Endothelial cell of umbilical vein (primary cell): Measurements from ENCODE around the gene VIPAS39.

Experiments used
- CTCF ChIP-seq, 2 donors: IDR thresholded peaks; 1 replicate in 1 of 2; 2 replicates in 1 of 2; pipeline ENCODE4 v1.5.1; 2011; ENCODE audit warnings: low read length in 2 of 2, mild to moderate bottlenecking in 2 of 2, moderate library complexity in 2 of 2, control low read depth in 1 of 2, inconsistent platforms in 1 of 2, low read depth in 1 of 2; ENCODE audit not compliant: insufficient read depth in 1 of 2; ENCODE audit errors: extremely low read depth in 1 of 2
- EZH2 ChIP-seq: IDR thresholded peaks from 2 replicates; pipeline ENCODE4 v1.6.1; 2012; ENCODE audit warnings: borderline replicate concordance, low read depth, mild to moderate bottlenecking, moderate library complexity, low read length, inconsistent platforms; ENCODE audit not compliant: severe bottlenecking
- POLR2A ChIP-seq: IDR thresholded peaks from 2 replicates; pipeline ENCODE4 v1.6.1; 2012; ENCODE audit warnings: low read depth, mild to moderate bottlenecking, control low read depth, low read length

- TF ChIP-seq POLR2A (no peak), CTCF (IDR thresholded peaks at IDR 0.05; ENCODE audit: extremely low read depth in 1 of 2, insufficient read depth in 1 of 2, low read depth in 1 of 2, low read length in 2 of 2) (no peak), EZH2 (no peak)
Measured at GRCh38 chr14:77505031-77505430, 47.6 kb upstream of the VIPAS39 start.
